Hematopoietic multipotent progenitor cell treated with erythropoietin and hydrocortisone succinate and interleukin-3 and kit ligand, for 8 days (in vitro differentiated cells): ENCODE data around the gene ATP2A2.
A peak's percentile ranks its signal among the peaks of the same experiment; 100 is the strongest.

ENCODE experiments used
- DNase-seq: peaks from one replicate; pipeline ENCODE4 v3.0.0-alpha.2; 2015

The ATP2A2 gene

GRCh38 chr12:110262442-110263388, 18.3 kb upstream of the ATP2A2 start:
- no peak for DNase-seq

GRCh38 chr12:110266381-110266960, 14.6 kb upstream of the ATP2A2 start:
- no peak for DNase-seq

DNA sequence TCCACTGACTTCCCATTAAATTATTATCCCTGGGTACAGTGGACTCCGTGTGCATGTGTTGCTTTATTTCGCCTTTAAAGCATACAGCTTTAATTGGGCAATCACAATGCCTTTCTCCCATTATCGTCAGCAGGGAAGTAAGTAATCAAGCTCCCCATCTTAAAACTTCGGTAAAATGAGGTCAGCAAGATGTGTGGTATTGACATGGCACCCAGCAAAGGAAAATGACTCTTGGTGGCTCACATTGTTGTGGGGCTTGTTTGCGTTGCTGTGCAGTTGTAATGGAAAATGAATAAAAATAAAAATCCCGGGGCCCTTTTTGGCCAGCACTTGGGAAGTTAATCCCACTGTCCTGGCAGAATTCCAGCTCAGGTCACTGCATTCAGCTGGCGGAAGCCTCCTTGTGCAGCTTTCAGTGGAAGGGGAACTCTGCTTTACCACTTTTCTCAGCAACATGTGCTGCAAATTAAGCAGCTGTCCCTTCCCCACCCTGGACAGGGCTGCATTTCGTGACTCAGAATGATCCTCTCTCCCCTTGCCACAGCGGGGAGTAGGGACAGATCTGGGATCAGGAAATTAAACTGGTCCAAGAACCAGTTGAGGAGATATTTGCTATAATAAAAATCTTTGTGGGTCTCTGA, 13.9 kb upstream of the ATP2A2 start:
- peak; percentile 39 for DNase-seq

DNA sequence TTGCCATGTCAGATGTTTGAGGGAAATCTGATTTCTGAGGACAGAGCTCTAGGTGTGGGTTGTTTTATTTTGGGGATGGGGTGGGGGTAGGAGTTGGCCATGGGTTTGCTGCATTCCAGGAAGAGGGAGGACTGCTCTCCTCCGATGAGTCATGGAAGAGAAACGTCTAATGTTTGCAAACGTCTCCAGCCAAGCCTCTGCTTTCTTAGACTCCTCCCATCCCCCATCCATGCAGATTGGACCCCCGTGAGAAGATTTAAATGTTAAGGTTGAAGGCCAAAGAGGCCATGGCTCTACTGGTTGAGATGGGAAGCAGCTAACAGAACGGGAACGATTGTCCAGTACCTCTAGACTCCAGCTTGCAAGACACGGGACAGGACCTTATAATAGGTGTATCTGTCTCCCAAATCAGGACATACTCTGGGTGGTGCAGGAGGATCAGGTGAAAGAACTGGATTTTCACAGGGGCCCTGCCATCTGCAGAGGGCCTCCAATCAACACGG, 11.4 kb upstream of the ATP2A2 start:
- no peak for DNase-seq

DNA sequence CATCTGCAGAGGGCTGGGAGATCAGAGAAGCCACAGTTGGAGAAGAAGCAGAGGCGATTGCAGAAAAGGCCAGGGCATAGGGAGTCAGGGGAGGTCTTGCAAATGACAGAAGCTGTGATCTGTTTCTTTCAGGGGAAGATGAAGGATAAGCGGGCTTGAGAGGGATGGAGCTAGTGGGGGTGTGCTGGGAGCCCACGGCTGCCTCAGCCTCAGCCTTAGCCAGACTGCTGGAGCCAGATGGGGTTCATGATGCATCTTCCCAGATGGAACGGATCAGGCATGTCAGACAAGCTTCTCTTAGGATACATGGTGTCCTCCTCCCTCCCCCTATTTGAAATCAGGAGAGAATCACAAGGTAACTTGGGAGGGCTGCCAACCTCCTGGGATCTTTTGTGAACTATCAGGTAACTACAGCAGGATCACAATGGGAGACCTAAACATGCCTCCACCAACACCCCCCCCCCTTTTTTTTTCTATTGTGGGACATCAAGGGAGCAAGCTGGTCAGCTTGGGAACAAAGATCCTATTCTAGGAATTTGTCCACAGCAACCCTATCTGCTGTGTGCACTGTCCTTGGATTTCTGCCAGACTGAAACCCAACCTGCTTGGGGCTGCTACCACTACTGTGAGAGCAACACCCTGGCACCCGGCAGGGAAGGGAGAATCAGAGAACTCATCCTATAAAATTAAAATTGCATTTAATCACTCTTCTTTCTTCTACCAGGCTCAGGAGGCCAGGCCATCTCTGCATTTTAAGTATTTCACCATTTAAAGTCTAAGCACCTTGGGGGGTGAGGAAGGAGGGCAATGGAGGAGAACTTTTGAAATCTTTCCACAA, 10.7 kb upstream of the ATP2A2 start:
- peak; percentile 95 for DNase-seq

DNA sequence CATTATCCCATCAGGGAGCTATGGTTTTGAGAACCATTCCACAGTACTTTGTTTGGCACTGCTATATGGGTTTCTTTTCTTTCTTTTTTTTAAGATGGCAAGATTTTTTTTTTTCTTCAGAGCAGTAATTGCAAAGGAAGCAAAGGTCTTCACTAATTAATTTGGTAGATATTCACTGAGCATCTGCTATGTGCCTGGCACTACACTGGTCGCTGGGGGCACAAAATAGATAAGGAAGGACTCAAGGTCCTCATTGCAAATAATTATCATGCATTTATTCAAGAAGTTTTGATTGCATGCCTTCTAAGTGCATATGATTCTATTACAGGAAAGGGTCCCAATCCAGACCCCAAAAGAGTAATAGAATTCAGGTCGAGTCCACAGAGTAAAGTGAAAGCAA, 10.0 kb upstream of the ATP2A2 start:
- peak; percentile 47 for DNase-seq

DNA sequence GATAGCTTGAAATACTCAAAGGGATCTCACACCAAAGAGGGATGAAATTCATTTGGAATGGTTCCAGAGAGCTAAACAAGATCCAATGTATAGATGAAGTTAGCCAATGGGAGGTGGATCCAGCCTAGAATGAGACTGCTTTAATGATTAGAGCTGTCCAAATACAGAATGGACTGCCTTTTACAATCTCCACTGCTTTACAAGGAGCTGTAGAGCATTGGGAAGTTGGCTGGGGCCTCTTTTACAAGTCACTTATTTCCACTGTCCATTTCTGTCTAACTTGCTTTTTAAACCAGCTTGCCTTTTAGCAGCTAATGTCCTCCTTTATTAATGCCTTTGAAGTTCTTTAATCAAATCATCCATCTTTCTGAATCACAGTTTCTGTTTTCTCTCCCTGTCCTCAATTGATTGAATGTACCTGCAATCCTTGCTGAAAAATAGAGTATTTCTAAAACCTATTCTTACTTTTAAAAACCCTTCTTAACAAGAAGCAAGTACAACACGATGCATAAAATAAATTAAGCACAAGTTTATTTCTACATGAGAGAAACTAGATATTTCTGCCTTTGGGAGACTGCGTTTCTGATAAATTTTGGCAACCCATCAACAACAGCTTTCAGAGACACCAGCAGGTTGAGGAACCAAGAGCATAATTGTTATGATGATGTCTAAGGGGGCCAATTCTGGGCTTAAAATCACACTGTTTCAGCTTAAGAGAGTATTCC, 3.4 kb upstream of the ATP2A2 start:
- no peak for DNase-seq

DNA sequence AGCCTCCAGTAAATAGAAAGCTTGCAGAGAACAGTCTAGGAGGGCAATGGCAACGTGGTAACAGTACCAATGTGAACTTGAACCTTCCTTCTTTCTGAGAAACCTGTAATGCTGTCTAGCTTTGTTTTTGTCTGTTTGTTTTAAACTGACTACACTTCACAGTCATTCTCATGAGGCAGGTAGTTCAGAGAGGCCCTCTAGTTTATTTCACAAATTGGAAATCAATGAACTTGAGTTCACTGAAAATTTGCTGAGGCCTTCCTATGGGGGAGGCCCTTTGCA, 2.9 kb upstream of the ATP2A2 start:
- no peak for DNase-seq

DNA sequence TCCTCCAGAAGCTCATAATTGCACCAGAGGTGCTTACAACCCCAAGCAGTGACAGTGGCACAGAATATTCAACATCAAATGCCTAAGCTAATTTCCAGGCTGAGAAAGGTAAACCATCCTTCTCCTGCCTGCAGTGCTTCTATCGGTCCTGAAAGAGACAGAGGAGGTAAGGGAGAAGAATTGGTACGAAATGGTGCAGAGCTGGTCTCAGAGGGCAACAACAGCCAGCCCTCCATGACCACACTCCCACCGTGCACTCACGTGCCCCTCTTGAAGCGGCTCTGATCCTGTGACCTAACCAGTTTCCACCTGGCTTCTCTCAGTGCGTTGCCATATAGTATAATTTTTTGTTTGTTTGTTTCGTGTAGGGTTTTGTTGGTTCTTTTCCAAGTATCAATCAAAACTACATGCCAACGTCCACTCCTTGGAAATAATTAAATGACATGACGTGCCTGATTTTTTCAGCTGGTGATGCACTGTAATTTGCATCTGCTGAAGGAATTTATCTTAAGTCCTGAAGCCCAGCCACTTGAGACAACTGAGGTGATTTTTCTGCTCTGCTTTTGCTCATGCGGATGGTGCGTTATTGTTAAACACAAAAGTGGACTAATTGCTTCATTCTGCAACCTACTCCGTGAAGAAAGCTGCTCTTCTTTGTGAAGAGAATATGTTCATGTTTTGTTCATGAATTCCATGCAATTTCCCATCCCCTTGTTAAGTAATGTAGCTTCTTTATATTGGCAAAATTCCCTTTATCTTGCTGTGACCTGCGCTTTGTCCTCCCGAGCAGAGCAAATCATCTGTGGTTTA, 1.3 kb upstream of the ATP2A2 start:
- no peak for DNase-seq

GRCh38 chr12:110280392-110280778, 662 bp upstream of the ATP2A2 start:
- peak; percentile 59 for DNase-seq

DNA sequence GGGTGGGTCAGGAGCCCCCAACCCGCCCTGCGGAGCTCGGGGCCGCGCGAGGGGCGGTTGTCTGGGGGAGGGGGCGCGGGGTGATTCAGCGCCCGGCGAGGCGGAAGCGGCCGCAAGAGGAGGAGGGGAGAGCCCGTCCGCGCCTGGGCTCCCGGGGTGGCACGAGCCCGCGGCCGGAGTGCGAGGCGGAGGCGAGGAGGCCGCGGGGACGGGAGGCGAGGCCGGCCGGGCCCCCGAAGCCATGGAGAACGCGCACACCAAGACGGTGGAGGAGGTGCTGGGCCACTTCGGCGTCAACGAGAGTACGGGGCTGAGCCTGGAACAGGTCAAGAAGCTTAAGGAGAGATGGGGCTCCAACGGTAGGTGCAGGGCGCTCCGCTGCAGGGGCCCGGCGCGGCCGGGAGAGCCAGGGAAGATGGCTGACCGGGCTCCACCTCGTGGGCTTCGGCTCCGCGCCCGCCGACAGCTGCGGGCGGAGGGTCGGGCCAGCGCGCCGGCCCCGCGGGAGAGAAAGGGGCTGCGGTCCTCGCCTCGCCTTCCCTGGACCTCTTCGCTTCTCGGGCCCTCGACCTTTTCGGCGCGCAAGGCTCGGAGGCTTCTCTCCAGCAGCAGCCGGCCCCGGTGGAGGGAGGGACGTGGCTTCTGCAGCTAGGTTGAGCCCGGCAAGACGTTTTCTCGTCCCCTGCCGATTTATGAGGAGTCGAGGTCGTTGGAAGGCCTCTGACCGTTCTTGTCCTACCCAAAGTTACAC, 677 bp downstream of the ATP2A2 start:
- DNase-seq = peak; percentile 36

GRCh38 chr12:110282300-110282860, 1.3 kb downstream of the ATP2A2 start:
- DNase-seq = peak; percentile 75

- DNase-seq = no peak
These were observed 2.1 kb downstream of the ATP2A2 start for GRCh38 chr12:110282956-110283817.

GRCh38 chr12:110284597-110284996, 3.5 kb downstream of the ATP2A2 start:
- DNase-seq = no peak

GRCh38 chr12:110286623-110287022, 5.6 kb downstream of the ATP2A2 start:
- no peak for DNase-seq

DNA sequence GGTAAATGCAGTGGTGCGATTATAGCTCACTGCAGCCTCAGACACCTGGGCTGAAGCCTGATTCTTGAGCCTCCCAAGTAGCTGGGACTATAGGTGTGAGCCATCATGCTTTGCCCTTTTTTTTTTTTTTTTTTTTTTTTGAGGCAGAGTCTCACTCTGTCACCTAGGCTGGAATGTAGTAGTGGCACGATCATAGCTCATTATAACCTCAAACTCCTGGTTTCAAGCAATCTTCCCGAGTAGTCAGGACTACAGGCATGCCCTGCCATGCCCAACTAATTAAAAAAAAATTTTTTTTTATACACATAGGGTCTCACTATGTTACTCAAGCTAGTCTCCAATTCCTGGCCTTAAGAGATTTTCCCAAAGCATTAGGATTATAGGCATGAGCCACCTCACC, 6.9 kb downstream of the ATP2A2 start:
- DNase-seq = no peak

DNA sequence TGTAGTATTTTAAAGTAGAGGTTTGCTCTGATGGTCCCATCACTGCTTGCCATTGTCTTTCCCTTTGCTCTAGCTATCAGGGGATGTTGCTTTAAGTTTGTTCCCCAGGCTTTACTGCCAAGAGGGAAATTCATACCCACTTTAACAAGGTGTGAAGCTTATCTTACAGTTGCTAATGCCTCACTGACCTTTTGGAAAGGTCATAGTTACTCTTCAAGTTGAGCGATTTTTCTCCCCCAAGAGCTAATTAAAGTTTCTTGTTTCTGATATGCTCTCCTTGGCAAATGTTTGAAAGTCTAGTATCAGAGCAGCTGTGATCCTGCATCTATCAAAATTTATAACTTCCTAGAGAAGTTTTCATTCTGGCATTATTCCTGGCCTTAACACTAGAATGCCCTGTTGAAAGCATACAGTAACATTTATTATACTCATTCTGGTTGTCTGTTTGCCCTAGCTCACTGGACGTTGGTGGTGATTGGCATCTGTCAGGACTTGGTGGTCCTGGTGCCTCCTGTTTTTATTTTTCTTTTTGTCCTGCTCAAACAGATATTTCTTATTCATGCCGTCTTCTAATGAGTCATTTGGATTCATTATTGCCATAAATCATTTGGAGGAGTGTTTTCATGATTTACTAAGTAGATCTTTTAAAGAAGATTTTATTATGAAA, 8.1 kb downstream of the ATP2A2 start:
- DNase-seq = no peak

DNA sequence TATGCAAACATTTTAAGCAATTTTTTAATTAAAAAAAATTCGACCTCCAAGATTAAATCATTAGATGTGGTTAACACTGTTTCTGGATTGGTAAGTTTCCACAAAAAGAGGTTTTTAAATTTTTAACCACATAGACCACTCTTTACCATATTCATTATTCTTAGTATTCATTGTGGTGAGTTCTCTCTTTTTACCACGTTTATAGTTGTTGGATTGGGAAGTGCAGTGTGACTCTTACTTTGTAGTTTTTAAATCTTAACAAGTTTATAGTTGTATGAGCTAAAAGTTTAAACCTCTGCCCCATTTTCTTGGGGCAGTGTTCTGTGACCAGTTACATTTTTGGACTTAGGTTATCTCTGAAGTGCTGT, 8.6 kb downstream of the ATP2A2 start:
- DNase-seq = no peak
